ENCODE data around the gene CSGALNACT2. TPM values are rescaled to one million over a fixed set of nuclear protein-coding genes. Genes with fewer than 3 reads are reported as not detected.
A peak's percentile ranks its signal among the peaks of the same experiment; 100 is the strongest.

The CSGALNACT2 gene
- total and polyA plus RNA-seq, 2 donors from 2014 or later = 4.8 to 20.0 TPM

- H3K27ac ChIP-seq (ENCODE audit: low read depth in 2 of 2, low read length in 2 of 2) = no peak overlapping the region
- H3K4me1 ChIP-seq (ENCODE audit: control insufficient read depth in 2 of 3, insufficient read depth in 2 of 3, low read depth in 1 of 3, low read length in 3 of 3) = peaks cover 0 to 5% (median 3%) of the 10 kb centered on the region in 3 donors
- H3K4me3 ChIP-seq (ENCODE audit: low read length in 3 of 3) = no peak overlapping the region
- H3K27me3 ChIP-seq (ENCODE audit: control insufficient read depth, insufficient read depth, low read length) = no peaks in the 10 kb centered on the region
- FAIRE-seq (no peak), DNase-seq (peak in 4 of 5 donors; percentile 27 to 83 (median 56))
- H3K9ac ChIP-seq (ENCODE audit: low read length in 3 of 3) = no peak overlapping the region
- no peaks in the 10 kb centered on the region for H3K36me3 ChIP-seq (ENCODE audit: control insufficient read depth in 2 of 3, insufficient read depth in 3 of 3, low read length in 3 of 3)
- intact Hi-C loops (cut with DNase I) = no loop called here
- TF ChIP-seq CTCF (IDR thresholded peaks at IDR 0.05; ENCODE audit: borderline replicate concordance, extremely low read depth, insufficient read depth) = no peak
- no peaks in the 10 kb centered on the region for H3K9me3 ChIP-seq (ENCODE audit: control insufficient read depth in 2 of 3, insufficient read depth in 1 of 3, low read length in 3 of 3)
These were observed 64.6 kb downstream of the CSGALNACT2 start for GRCh38 chr10:43202657-43203447.

GRCh38 chr10:43203448-43204041, 65.3 kb downstream of the CSGALNACT2 start:
- no peaks in the 10 kb centered on the region for H3K27me3 ChIP-seq (ENCODE audit: control insufficient read depth, insufficient read depth, low read length)
- peaks cover 0 to 5% (median 3%) of the 10 kb centered on the region in 3 donors for H3K4me1 ChIP-seq (ENCODE audit: control insufficient read depth in 2 of 3, insufficient read depth in 2 of 3, low read depth in 1 of 3, low read length in 3 of 3)
- no peak overlapping the region for H3K4me3 ChIP-seq (ENCODE audit: low read length in 3 of 3)
- H3K27ac ChIP-seq (ENCODE audit: low read depth in 2 of 2, low read length in 2 of 2) = no peak overlapping the region
- no peak for FAIRE-seq
- no peaks in the 10 kb centered on the region for H3K36me3 ChIP-seq (ENCODE audit: control insufficient read depth in 2 of 3, insufficient read depth in 3 of 3, low read length in 3 of 3)
- TF ChIP-seq CTCF (IDR thresholded peaks at IDR 0.05; ENCODE audit: borderline replicate concordance, extremely low read depth, insufficient read depth) = no peak
- DNase-seq = peak; percentile 8 to 74 (median 26)
- H3K9ac ChIP-seq (ENCODE audit: low read length in 3 of 3) = no peak overlapping the region
- intact Hi-C loops (cut with DNase I) = no loop called here
- H3K9me3 ChIP-seq (ENCODE audit: control insufficient read depth in 2 of 3, insufficient read depth in 1 of 3, low read length in 3 of 3) = no peaks in the 10 kb centered on the region

- intact Hi-C loops (cut with DNase I) = no loop called here
- no peak for FAIRE-seq
- no peaks in the 10 kb centered on the region for H3K9me3 ChIP-seq (ENCODE audit: control insufficient read depth in 2 of 3, insufficient read depth in 1 of 3, low read length in 3 of 3)
These were observed 66.0 kb downstream of the CSGALNACT2 start for GRCh38 chr10:43204042-43204942.

More at GRCh38 chr10:43204042-43204942, 66.0 kb downstream of the CSGALNACT2 start:
- peak in 3 of 5 donors; percentile 9 to 54 (median 49) for DNase-seq
- Histone ChIP-seq H3K36me3 (ENCODE audit: control insufficient read depth in 2 of 3, insufficient read depth in 3 of 3, low read length in 3 of 3) (no peaks in the 10 kb centered on the region), H3K9ac (ENCODE audit: low read length in 3 of 3) (no peak overlapping the region), H3K4me3 (ENCODE audit: low read length in 3 of 3) (no peak overlapping the region), H3K4me1 (ENCODE audit: control insufficient read depth in 2 of 3, insufficient read depth in 2 of 3, low read depth in 1 of 3, low read length in 3 of 3) (peaks cover 0 to 5% (median 3%) of the 10 kb centered on the region in 3 donors), H3K27ac (ENCODE audit: low read depth in 2 of 2, low read length in 2 of 2) (no peak overlapping the region), H3K27me3 (ENCODE audit: control insufficient read depth, insufficient read depth, low read length) (no peaks in the 10 kb centered on the region)
- TF ChIP-seq CTCF (IDR thresholded peaks at IDR 0.05; ENCODE audit: borderline replicate concordance, extremely low read depth, insufficient read depth) = no peak

Data from kidney (tissue), 14 donors.